PC-9 (cell line): ENCODE measurements around the gene RPA3. TPM values are rescaled to one million over a fixed set of nuclear protein-coding genes. Genes with fewer than 3 reads are reported as not detected.

ENCODE experiments used
- BruUV-seq: library from RNA; stranded (reverse); fragments of 400-500 nt; replicated peaks from 2 replicates; lab custom pipeline; 2021; lab: Mats Ljungman, UMichigan
- CTCF ChIA-PET: fragments of 300-600 bp; sonication (Branson Sonifier 250); formaldehyde crosslinking; loops from one replicate; lab custom pipeline; 2022; ENCODE audit warnings: antibody characterized with exemption; lab: Charles Lee
- POLR2A ChIA-PET: fragments of 300-600 bp; sonication (Branson Sonifier 250); formaldehyde crosslinking; loops from one replicate; lab custom pipeline; 2022; ENCODE audit warnings: antibody characterized with exemption; ENCODE audit not compliant: unreplicated experiment; lab: Charles Lee
- DNase-seq, 2 experiments: peaks; one replicate each; pipeline versions ENCODE4 v3.0.0 to v3.0.0-alpha.2; 2015 to 2022; ENCODE audit warnings: mixed read lengths in 1 of 2
- H2AFZ ChIP-seq: fragments of 200-600 bp; sonication (generic); 2 replicates; pipeline ENCODE4 v1.8.1; 2017; ENCODE audit warnings: antibody characterized with exemption
- H3F3A ChIP-seq: fragments of 200-600 bp; sonication (generic); 2 replicates; pipeline ENCODE4 v1.8.1; 2017; ENCODE audit warnings: antibody characterized with exemption, mild to moderate bottlenecking, low read depth; ENCODE audit not compliant: insufficient read depth
- H3K27ac ChIP-seq: fragments of 200-600 bp; sonication (generic); 2 replicates; pipeline ENCODE4 v1.6.1; 2016; ENCODE audit warnings: mixed run types
- H3K27me3 ChIP-seq: fragments of 200-600 bp; sonication (generic); 2 replicates; pipeline ENCODE4 v1.6.1; 2016; ENCODE audit warnings: low read depth, mixed run types; ENCODE audit not compliant: insufficient read depth
- H3K36me3 ChIP-seq: fragments of 200-600 bp; sonication (generic); 2 replicates; pipeline ENCODE4 v1.6.1; 2016; ENCODE audit warnings: low read depth, mixed run types
- H3K4me1 ChIP-seq: fragments of 200-600 bp; sonication (generic); replicated peaks from 2 replicates; pipeline ENCODE4 v1.6.1; 2016; ENCODE audit warnings: mixed run types; ENCODE audit not compliant: insufficient read depth
- H3K4me2 ChIP-seq: fragments of 200-600 bp; sonication (generic); 2 replicates; pipeline ENCODE4 v1.6.1; 2017; ENCODE audit warnings: mixed run types
- H3K4me3 ChIP-seq: fragments of 200-600 bp; sonication (generic); 2 replicates; pipeline ENCODE4 v1.6.1; 2016; ENCODE audit warnings: mixed run types
- H3K79me2 ChIP-seq: fragments of 200-600 bp; sonication (generic); 2 replicates; pipeline ENCODE4 v1.6.1; 2017; ENCODE audit warnings: low read depth, mixed run types
- H3K9me2 ChIP-seq: fragments of 200-600 bp; sonication (generic); 2 replicates; pipeline ENCODE4 v1.8.1; 2017; ENCODE audit warnings: mild to moderate bottlenecking; ENCODE audit not compliant: insufficient read depth
- H3K9me3 ChIP-seq: fragments of 200-600 bp; sonication (generic); 2 replicates; pipeline ENCODE4 v1.8.1; 2016; ENCODE audit warnings: low read depth; ENCODE audit not compliant: insufficient read depth
- H4K20me1 ChIP-seq: fragments of 200-600 bp; sonication (generic); 2 replicates; pipeline ENCODE4 v1.8.1; 2017; ENCODE audit not compliant: insufficient read depth
- CTCF ChIP-seq: fragments of 200-600 bp; sonication (generic); conservative IDR thresholded peaks from 2 replicates; pipeline ENCODE4 v1.6.1; 2017; ENCODE audit warnings: mixed run types, antibody characterized with exemption, mild to moderate bottlenecking, moderate library complexity
- EZH2 ChIP-seq: fragments of 200-600 bp; sonication (generic); IDR thresholded peaks from 2 replicates; pipeline ENCODE4 v1.8.0; 2017; ENCODE audit warnings: antibody characterized with exemption, low read depth
- intact Hi-C: fragments of 100-400 bp; cut with micrococcal nuclease; formaldehyde crosslinking; loops from one replicate; pipeline ENCODE4 v1.10.0; 2022; ENCODE audit not compliant: unreplicated experiment
- total RNA-seq: library from RNA; stranded (reverse); gene quantifications from 2 replicates; pipeline ENCODE4 v1.2.3, GENCODE V29; 2021

Gene RPA3
- total RNA-seq, 1 experiment from 2014 or later, result 166 TPM

GRCh38 chr7:7751243-7752092 is 33.1 kb upstream of the RPA3 start:
- H4K20me1 ChIP-seq, result no peaks in the 10 kb centered on the region
- no TSS peak for BruUV-seq
- no peak for DNase-seq
- ChIA-PET POLR2A (interaction anchor here (0.6 kb wide), 1 partner anchor 18 kb away, joined by 4 read pairs; no protein-coding TSS in a partner anchor), CTCF (no interaction called here)
- H3F3A ChIP-seq, result no peaks in the 10 kb centered on the region
- no peak overlapping the region for H3K27ac ChIP-seq
- H3K9me2 ChIP-seq, result no peaks in the 10 kb centered on the region
- H3K4me3 ChIP-seq, result no peak overlapping the region
- intact Hi-C loops, result no loop called here
- no peak for TF ChIP-seq CTCF
- TF ChIP-seq EZH2, result no peak
- no peaks in the 10 kb centered on the region; the same call in 1 of the 2 replicates for H3K9me3 ChIP-seq
- H3K36me3 ChIP-seq, result no peaks in the 10 kb centered on the region
- no peaks in the 10 kb centered on the region for H3K79me2 ChIP-seq
- H3K4me1 ChIP-seq, result 0 out of 2 replicates have a peak, but pooled peaks cover 9% of the 10 kb centered on the region
- H2AFZ ChIP-seq, result no peak overlapping the region
- no peak overlapping the region for H3K4me2 ChIP-seq
- no peaks in the 10 kb centered on the region for H3K27me3 ChIP-seq

- Histone ChIP-seq H3K9me3 (no peaks in the 10 kb centered on the region), H3F3A (no peaks in the 10 kb centered on the region), H3K27ac (no peak overlapping the region), H3K4me2 (no peak overlapping the region), H3K27me3 (no peaks in the 10 kb centered on the region), H3K36me3 (no peaks in the 10 kb centered on the region), H3K4me1 (0 out of 2 replicates have a peak, but pooled peaks cover 9% of the 10 kb centered on the region), H3K4me3 (no peak overlapping the region), H2AFZ (no peak overlapping the region), H3K9me2 (no peaks in the 10 kb centered on the region), H3K79me2 (no peaks in the 10 kb centered on the region), H4K20me1 (no peaks in the 10 kb centered on the region)
- no peak for TF ChIP-seq CTCF
- no peak for TF ChIP-seq EZH2
- intact Hi-C loops, result no loop called here
- no TSS peak for BruUV-seq
- no peak for DNase-seq
- ChIA-PET CTCF (no interaction called here), POLR2A (interaction anchor here (0.6 to 0.7 kb wide), 2 partner anchors 12 to 18 kb away, joined by 4 to 6 read pairs; no protein-coding TSS in a partner anchor)
Observed at GRCh38 chr7:7750571-7751242, 32.3 kb upstream of the RPA3 start.

- Histone ChIP-seq H3K27ac (no peak overlapping the region), H2AFZ (no peak overlapping the region), H3K4me3 (no peak overlapping the region), H3K36me3 (no peaks in the 10 kb centered on the region), H3F3A (no peaks in the 10 kb centered on the region), H3K79me2 (no peaks in the 10 kb centered on the region), H4K20me1 (no peaks in the 10 kb centered on the region; the same call in 1 of the 2 replicates), H3K9me3 (no peaks in the 10 kb centered on the region), H3K9me2 (no peaks in the 10 kb centered on the region), H3K4me2 (no peak overlapping the region), H3K4me1 (0 out of 2 replicates have a peak, but pooled peaks cover 4% of the 10 kb centered on the region), H3K27me3 (no peaks in the 10 kb centered on the region)
- POLR2A ChIA-PET, result interaction anchor here (0.6 kb wide), 1 partner anchor 222 kb away, joined by 3 read pairs; the partner anchor contains the start of gene GLCCI1
- intact Hi-C loops, result no loop called here
- CTCF ChIA-PET, result no interaction called here
- no TSS peak for BruUV-seq
- TF ChIP-seq CTCF (no peak), EZH2 (no peak)
- DNase-seq, result no peak
Observed at GRCh38 chr7:7746458-7746857, 28.1 kb upstream of the RPA3 start.
